KMS-11 (cell line): ENCODE measurements around the gene HPSE2.

Source experiments
- H2AFZ ChIP-seq: fragments of 200-600 bp; sonication (generic); 2 replicates; pipeline ENCODE4 v1.6.1; 2016; ENCODE audit warnings: antibody characterized with exemption, mixed run types, low read depth
- H3K27ac ChIP-seq: fragments of 200-600 bp; sonication (generic); 2 replicates; pipeline ENCODE4 v1.6.1; 2016; ENCODE audit warnings: mild to moderate bottlenecking, mixed run types
- H3K27me3 ChIP-seq: fragments of 200-600 bp; sonication (generic); 2 replicates; pipeline ENCODE4 v1.6.1; 2017; ENCODE audit warnings: mild to moderate bottlenecking, low read depth, mixed run types, moderate library complexity; ENCODE audit not compliant: insufficient read depth
- H3K36me3 ChIP-seq: fragments of 200-600 bp; sonication (generic); 2 replicates; pipeline ENCODE4 v1.6.1; 2017; ENCODE audit warnings: mild to moderate bottlenecking, mixed run types; ENCODE audit not compliant: insufficient read depth
- H3K4me1 ChIP-seq: fragments of 200-600 bp; sonication (generic); 2 replicates; pipeline ENCODE4 v1.6.1; 2016; ENCODE audit warnings: mild to moderate bottlenecking, low read depth, mixed run types; ENCODE audit not compliant: poor library complexity, severe bottlenecking
- H3K4me2 ChIP-seq: fragments of 200-600 bp; sonication (generic); 2 replicates; pipeline ENCODE4 v1.7.0; 2016; ENCODE audit warnings: mild to moderate bottlenecking, mixed run types
- H3K4me3 ChIP-seq: fragments of 200-600 bp; sonication (generic); IDR thresholded peaks from 2 replicates; pipeline ENCODE4 v1.6.1; 2017; ENCODE audit warnings: low read depth, low read length, mixed read lengths; ENCODE audit not compliant: insufficient read depth
- H3K79me2 ChIP-seq: fragments of 200-600 bp; sonication (generic); 2 replicates; pipeline ENCODE4 v1.6.1; 2016; ENCODE audit warnings: low read depth, mixed run types; ENCODE audit not compliant: insufficient read depth
- H3K9ac ChIP-seq: fragments of 200-600 bp; sonication (generic); 2 replicates; pipeline ENCODE4 v1.6.1; 2016; ENCODE audit warnings: mild to moderate bottlenecking, mixed run types
- H4K20me1 ChIP-seq: fragments of 200-600 bp; sonication (generic); 2 replicates; pipeline ENCODE4 v1.6.1; 2016; ENCODE audit warnings: mild to moderate bottlenecking, mixed run types; ENCODE audit not compliant: insufficient read depth
- CTCF ChIP-seq: fragments of 200-600 bp; sonication (generic); conservative IDR thresholded peaks from 2 replicates; pipeline ENCODE4 v1.6.1; 2017; ENCODE audit warnings: low read depth, mild to moderate bottlenecking, antibody characterized with exemption, low read length, moderate library complexity, mixed read lengths

Gene HPSE2

DNA sequence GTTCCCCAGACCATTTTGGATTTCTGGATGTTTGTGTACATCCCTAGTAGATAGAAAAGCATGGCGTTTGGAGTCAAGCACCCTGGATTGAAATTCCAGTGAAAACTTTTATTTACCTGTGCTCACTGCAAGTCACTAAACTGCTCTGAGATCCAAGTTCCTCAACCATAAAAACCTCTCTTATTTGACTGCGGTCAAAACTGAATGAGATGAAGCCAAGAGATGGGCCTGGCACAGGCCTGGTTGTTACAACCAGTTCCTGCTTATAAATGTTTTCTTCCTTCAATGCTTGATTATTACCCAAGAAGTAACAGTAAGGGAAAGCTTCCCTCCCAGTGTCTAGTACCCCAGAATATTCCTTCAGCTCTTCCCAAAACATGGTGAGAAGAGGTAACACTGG lies 718.0 kb downstream of the HPSE2 start:
- no peaks in the 10 kb centered on the region for H3K4me1 ChIP-seq
- H3K9ac ChIP-seq, result no peak overlapping the region
- no peak overlapping the region for H3K27ac ChIP-seq
- TF ChIP-seq CTCF, result no peak
- no peaks in the 10 kb centered on the region for H3K36me3 ChIP-seq
- no peak overlapping the region for H2AFZ ChIP-seq
- no peaks in the 10 kb centered on the region for H4K20me1 ChIP-seq
- no peaks in the 10 kb centered on the region for H3K79me2 ChIP-seq
- H3K27me3 ChIP-seq, result no peaks in the 10 kb centered on the region
- H3K4me2 ChIP-seq, result no peak overlapping the region
- no peak overlapping the region for H3K4me3 ChIP-seq

- H2AFZ ChIP-seq, result no peak overlapping the region
- no peak overlapping the region for H3K27ac ChIP-seq
- no peak overlapping the region for H3K9ac ChIP-seq
- no peak for TF ChIP-seq CTCF
- no peaks in the 10 kb centered on the region for H3K79me2 ChIP-seq
- H3K4me2 ChIP-seq, result no peak overlapping the region
- no peak overlapping the region for H3K4me3 ChIP-seq
- H3K4me1 ChIP-seq, result no peaks in the 10 kb centered on the region
- H3K27me3 ChIP-seq, result no peaks in the 10 kb centered on the region
- H4K20me1 ChIP-seq, result no peaks in the 10 kb centered on the region
- no peaks in the 10 kb centered on the region for H3K36me3 ChIP-seq
Measured at GRCh38 chr10:98516352-98516751, 719.3 kb downstream of the HPSE2 start.

DNA sequence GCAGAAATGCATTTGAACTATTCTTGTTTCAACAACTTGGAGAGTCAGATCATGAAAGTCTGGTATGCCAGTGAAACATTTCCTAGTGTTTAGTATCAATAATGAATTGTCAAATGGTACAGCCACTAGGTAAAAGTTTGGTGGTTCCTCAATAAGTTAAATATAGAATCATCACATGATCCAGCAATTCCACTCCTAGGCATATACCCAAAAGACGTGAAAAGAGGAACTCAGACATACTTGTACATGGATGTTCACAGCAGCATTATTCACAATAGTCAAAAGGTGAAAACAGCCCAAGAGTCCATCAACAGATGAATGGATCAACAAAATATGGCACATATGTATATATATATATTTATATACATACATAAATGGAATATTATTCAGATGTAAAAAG lies 721.9 kb downstream of the HPSE2 start:
- H3K27ac ChIP-seq, result no peak overlapping the region
- no peak for TF ChIP-seq CTCF
- H3K27me3 ChIP-seq, result no peaks in the 10 kb centered on the region
- H3K4me2 ChIP-seq, result no peak overlapping the region
- no peak overlapping the region for H3K4me3 ChIP-seq
- H3K9ac ChIP-seq, result no peak overlapping the region
- H3K36me3 ChIP-seq, result no peaks in the 10 kb centered on the region
- H3K79me2 ChIP-seq, result no peaks in the 10 kb centered on the region
- no peaks in the 10 kb centered on the region for H3K4me1 ChIP-seq
- H2AFZ ChIP-seq, result no peak overlapping the region
- no peaks in the 10 kb centered on the region for H4K20me1 ChIP-seq

DNA sequence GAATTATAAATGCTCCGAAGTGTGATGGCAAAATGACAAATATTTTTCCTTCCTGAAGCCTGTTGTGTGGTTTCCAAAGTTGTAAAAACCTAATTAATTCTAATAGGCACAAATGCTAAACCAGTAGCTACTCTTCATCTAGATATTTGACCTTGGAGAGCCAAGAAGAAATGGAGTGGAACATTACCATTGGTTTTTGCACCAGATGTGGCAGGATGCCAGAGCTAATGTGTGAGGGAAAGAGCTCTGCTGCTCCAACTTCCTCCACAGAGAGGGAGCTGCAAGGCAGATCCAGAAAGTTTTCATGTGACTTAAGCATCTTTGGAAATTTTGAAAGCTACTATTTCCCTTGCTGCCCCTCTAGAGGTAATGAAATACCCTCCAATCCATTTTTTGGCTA lies 723.8 kb downstream of the HPSE2 start:
- H3K4me1 ChIP-seq, result no peaks in the 10 kb centered on the region
- no peaks in the 10 kb centered on the region for H3K36me3 ChIP-seq
- no peaks in the 10 kb centered on the region for H4K20me1 ChIP-seq
- H2AFZ ChIP-seq, result no peak overlapping the region
- H3K27me3 ChIP-seq, result no peaks in the 10 kb centered on the region
- H3K9ac ChIP-seq, result no peak overlapping the region
- no peaks in the 10 kb centered on the region for H3K79me2 ChIP-seq
- no peak overlapping the region for H3K27ac ChIP-seq
- no peak overlapping the region for H3K4me3 ChIP-seq
- H3K4me2 ChIP-seq, result no peak overlapping the region
- TF ChIP-seq CTCF, result no peak
